GM12873 (cell line): ENCODE results near the gene NTSR2.

Source experiments
- TF ChIP-seq, protein P1 (sequence below): IDR thresholded peaks from 2 replicates; pipeline ENCODE4 v1.5.1; 2012; ENCODE audit warnings: low read depth, mild to moderate bottlenecking, moderate library complexity, low read length, control low read depth; ENCODE audit not compliant: insufficient read depth; ENCODE audit errors: missing control alignments

Gene NTSR2

DNA sequence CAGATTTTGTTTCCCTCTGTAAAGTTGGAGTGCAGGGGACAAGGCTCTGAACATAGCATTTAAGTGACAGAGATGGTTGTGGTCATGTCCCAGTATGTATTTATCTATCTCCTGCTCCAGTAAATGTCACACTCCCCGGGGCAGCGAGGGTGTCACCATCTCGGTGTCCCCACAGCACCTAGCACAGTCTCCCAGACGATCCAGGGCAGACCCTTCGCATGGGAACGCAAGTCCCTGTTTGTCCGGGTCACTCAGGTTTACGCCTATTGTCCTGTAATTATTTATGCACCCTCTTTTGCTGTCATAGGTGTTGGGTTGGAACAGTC lies 12.6 kb upstream of the NTSR2 start:
- TF ChIP-seq, protein P1, sequence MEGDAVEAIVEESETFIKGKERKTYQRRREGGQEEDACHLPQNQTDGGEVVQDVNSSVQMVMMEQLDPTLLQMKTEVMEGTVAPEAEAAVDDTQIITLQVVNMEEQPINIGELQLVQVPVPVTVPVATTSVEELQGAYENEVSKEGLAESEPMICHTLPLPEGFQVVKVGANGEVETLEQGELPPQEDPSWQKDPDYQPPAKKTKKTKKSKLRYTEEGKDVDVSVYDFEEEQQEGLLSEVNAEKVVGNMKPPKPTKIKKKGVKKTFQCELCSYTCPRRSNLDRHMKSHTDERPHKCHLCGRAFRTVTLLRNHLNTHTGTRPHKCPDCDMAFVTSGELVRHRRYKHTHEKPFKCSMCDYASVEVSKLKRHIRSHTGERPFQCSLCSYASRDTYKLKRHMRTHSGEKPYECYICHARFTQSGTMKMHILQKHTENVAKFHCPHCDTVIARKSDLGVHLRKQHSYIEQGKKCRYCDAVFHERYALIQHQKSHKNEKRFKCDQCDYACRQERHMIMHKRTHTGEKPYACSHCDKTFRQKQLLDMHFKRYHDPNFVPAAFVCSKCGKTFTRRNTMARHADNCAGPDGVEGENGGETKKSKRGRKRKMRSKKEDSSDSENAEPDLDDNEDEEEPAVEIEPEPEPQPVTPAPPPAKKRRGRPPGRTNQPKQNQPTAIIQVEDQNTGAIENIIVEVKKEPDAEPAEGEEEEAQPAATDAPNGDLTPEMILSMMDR = no peak

DNA sequence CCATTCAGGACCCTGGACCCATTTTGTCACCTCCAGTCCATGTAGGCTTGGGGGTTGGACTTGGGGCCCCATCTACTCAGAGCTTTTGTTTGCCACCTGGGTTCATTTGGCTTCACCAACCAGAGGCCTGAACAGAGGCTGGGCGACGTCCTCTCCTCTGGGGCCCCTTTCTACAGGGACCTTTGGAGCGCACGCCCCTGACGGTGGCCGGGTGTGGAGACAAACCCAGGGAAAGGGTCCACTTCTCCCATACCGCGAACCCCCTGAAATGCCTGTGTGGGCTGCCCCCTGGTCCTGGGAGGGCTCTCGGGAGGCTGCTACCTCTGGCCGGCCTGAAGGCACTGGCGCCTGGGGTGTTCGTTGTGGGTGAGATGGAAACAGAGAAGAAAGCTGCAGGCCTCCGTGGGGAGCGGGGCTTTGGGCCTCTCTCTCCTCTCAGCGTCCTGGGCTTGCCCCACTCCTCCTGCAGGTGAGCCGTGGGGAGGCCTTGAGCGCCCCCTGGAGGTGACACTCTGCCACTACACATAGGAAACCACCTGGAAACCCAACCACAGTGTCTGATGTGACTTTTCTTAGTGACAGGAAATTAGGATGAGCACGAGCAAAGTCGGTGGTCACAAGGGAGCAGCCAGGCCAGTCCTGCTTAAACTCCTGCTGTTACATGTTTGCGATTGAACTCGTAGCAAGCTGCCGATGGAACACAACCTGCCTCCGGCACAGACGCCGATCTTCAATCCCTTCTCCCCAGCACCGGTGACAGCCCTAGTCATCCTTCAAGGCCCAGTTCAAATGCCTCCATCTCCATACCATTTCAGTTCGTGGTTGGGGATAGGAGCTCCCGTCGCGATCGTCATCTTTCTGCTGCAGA lies 12.0 kb upstream of the NTSR2 start:
- TF ChIP-seq, protein P1 = peak; percentile 90

DNA sequence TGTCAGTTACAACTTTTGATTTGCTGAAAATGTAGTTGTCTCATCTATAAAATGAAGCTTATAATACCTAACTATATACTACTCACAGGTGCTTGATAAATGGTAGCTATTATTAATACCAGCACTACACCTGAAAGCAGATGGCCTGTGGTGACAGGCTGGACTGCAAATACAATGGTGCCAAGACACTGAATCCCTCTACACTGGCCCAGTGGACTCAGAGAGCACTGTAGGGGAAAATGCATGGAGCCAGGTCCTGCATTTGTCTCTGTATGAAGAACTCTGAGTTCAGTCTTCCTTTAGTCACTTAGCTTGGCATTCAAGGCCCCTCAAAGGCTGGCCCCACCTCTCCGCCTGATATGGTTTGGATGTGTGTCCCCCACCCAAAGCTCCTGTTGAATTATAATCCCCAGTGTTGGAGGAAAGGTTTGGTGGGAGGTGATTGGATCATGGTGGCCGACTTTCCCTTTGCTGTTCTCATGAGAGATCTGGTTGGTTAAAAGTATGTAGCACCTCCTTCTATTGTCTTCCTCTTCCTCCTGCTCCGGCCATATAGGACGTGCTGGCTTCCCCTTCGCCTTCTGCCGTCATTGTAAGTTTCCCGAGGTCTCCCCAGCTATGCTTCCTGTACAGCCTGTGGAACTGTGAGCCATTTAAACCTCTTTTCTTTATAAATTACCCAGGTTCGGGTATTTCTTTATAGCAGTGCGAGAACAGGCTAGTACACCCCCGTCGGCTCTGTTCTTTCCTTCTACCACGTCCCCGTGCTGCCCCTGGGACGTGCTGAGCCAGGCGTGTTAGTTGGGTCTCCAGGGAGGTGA lies 11.1 kb upstream of the NTSR2 start:
- TF ChIP-seq, protein P1 = no peak

DNA sequence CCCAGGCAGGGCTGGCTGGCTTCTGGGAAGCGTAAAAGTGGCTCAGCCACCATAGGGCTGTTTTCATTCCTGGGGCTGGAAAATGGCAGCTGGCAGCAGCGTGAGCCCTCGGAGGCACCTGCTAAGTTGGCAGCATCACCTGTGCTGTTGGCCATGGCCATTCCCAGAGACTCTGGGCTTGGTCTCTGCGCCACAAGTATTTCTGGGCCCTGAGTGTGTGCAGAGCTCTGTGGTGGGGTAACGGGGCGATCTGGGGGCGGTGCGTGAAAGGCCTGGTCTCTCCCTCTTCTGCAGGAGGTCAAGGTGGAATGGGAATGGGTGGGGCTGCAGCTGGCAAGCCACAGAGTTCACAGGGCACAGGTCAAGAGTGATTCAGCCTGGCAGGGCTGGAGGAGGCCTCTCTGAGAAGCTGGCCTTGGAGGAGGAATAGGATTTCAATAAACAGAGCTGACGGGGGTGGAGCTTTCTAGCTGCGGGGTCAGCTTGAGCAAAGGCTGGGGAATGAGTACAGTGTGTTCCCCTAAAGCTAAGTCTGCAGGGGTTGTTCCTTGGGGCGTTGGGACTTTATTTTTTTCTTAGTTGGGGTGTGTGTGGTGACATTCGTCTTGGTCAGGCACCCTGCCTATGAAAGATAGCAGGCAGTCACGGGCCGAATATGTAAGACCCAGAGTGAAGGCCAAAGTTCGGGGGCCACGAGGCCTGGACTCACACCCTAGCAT lies 10.3 kb upstream of the NTSR2 start:
- TF ChIP-seq, protein P1 = no peak

DNA sequence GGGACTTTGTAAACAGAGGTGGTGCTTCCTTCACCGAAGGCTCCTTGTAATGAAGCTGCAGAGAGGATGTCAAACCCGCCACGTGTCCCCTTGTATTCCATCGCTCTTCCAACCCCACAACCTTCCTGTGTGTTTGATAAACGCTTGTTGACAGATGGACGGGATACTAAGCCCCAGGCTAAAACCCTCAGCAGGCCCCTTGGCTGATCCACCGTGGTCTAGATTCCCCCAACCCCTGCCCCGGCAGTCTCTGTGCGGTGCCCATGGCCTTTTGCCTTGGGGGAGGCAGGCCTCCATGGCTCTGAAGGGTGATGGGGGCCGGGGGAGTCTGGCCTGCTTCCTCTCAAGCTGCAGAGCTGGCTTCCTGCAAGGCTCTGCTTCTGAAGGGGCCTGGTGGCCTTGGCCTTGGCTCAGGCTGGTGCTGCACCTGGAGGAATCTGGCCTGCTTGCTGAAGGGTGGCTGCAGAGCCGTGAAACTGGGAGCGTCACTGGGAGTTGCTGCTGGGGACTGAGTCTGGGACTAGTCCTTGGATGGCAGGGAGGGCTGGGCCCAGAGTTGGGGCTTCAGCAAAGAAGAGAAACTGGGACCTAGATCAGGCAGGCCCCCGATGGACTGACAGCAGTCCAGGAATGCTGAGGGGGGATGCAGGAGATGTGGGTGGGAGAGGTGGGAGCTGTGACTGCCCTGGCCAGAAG lies 9.6 kb upstream of the NTSR2 start:
- TF ChIP-seq, protein P1 = no peak

DNA sequence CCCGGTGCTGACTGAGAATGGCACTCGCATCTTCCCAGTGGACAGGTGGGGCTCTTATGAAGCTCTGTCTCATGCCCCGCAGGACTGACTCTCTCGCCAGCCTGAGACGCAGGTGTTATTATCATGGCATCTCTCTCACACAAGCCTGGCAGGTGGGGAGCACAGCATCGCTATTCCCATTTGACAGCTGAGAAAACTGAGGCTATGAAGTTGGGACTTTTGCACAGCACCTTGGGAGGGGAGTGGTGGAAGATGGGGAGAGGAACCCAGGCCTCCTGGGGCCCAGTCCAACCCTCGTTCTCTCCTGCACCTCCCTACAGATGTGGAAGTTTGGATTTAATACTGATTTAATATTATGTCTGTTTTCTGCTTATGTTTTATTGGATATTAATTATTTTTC lies 9.0 kb upstream of the NTSR2 start:
- TF ChIP-seq, protein P1 = no peak
